Thoracic aorta (tissue), 2 donors: ENCODE data around the gene CUTA. TPM values are rescaled to one million over a fixed set of nuclear protein-coding genes. Genes with fewer than 3 reads are reported as not detected.

Experiments used
- ATAC-seq: fragments of 150-250 bp; one replicate; pipeline ENCODE4 v1.8.0; 2017; ENCODE audit warnings: low read depth; ENCODE audit not compliant: insufficient number of reproducible peaks, low FRiP score
- DNase-seq: peaks from one replicate; pipeline ENCODE4 v3.0.0-alpha.2; 2020; ENCODE audit warnings: low spot score
- H3K27ac ChIP-seq, 2 donors: fragments of 200-600 bp; sonication (generic); 1 replicate in 1 of 2; 2 replicates in 1 of 2; pipeline ENCODE4 v1.5.1; 2016; ENCODE audit warnings: mild to moderate bottlenecking in 2 of 2, moderate library complexity in 2 of 2
- H3K27me3 ChIP-seq: fragments of 200-600 bp; sonication (generic); replicated peaks from 2 replicates; pipeline ENCODE4 v1.6.0; 2016; ENCODE audit warnings: mild to moderate bottlenecking; ENCODE audit not compliant: insufficient read depth
- H3K36me3 ChIP-seq: fragments of 200-600 bp; sonication (generic); one replicate; pipeline ENCODE4 v1.5.1; 2016
- H3K4me1 ChIP-seq, 2 donors: fragments of 200-600 bp; sonication (generic); 1 replicate in 1 of 2; 2 replicates in 1 of 2; pipeline versions ENCODE4 v1.5.1 to v1.6.0; 2016; ENCODE audit warnings: low read depth in 2 of 2, mild to moderate bottlenecking in 1 of 2; ENCODE audit not compliant: control insufficient read depth in 1 of 2
- H3K4me3 ChIP-seq: fragments of 200-600 bp; sonication (generic); 2 replicates; pipeline ENCODE4 v1.5.1; 2016; ENCODE audit warnings: mild to moderate bottlenecking
- H3K9me3 ChIP-seq: fragments of 200-600 bp; sonication (generic); 2 replicates; pipeline ENCODE4 v1.5.1; 2016
- total RNA-seq, 2 donors: library from RNA; depleted of rRNA; stranded (reverse); fragments of >200 nt; gene quantifications; one replicate each; pipeline versions ENCODE4 v1.1.0 to v1.2.3, GENCODE V29; 2016
- TF ChIP-seq, protein P1 (sequence below): fragments of 200-600 bp; sonication (generic); IDR thresholded peaks from one replicate; pipeline ENCODE4 v1.5.1; 2019; ENCODE audit warnings: antibody characterized with exemption

CUTA gene
- total RNA-seq, 2 donors from 2014 or later = 60.3 to 207 TPM

DNA sequence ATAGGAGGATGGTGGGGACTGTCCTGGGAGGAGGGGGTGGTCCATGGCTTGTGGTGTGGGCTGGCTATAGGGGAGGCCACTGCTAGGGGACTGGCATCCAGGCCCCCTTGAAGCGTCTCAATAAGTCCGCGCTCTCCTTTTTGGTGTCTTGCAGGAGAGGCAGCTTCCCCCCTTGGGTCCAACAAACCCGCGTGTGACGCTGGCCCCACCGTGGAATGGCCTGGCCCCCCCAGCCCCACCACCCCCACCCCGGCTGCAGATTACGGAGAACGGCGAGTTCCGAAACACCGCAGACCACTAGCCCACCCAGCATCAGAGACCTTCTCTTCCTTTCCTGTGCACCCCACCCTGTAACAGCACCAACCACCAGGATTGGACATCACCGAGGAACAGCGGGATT lies 33.7 kb upstream of the CUTA start:
- Histone ChIP-seq H3K36me3 (peaks cover 16% of the 10 kb centered on the region), H3K27me3 (no peaks in the 10 kb centered on the region), H3K9me3 (no peaks in the 10 kb centered on the region), H3K4me3 (no peak overlapping the region), H3K4me1 (peaks cover 10 to 21% of the 10 kb centered on the region in 2 donors), H3K27ac (no peak overlapping the region)
- ATAC-seq (no peak), DNase-seq (no peak)
- TF ChIP-seq, protein P1, sequence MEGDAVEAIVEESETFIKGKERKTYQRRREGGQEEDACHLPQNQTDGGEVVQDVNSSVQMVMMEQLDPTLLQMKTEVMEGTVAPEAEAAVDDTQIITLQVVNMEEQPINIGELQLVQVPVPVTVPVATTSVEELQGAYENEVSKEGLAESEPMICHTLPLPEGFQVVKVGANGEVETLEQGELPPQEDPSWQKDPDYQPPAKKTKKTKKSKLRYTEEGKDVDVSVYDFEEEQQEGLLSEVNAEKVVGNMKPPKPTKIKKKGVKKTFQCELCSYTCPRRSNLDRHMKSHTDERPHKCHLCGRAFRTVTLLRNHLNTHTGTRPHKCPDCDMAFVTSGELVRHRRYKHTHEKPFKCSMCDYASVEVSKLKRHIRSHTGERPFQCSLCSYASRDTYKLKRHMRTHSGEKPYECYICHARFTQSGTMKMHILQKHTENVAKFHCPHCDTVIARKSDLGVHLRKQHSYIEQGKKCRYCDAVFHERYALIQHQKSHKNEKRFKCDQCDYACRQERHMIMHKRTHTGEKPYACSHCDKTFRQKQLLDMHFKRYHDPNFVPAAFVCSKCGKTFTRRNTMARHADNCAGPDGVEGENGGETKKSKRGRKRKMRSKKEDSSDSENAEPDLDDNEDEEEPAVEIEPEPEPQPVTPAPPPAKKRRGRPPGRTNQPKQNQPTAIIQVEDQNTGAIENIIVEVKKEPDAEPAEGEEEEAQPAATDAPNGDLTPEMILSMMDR = no peak

DNA sequence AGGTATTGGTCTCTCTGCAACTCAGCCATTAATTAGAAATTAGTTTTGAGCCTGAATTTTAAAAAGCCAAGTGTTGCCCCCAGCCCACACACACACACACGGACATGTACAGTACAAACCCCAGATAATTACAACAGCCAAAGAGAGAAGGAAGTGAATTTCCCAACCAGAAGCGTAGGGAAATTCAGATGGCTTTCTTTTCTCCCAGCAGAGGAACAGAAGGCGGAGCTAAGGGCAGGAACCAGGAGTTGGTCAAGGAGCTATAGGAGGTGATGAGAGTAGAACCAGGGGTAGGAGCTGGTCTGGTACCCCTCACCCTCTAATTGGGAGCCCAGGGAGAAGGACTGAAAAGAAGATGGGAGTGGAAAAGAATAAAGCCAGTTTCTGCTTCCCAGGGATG lies 32.5 kb upstream of the CUTA start:
- Histone ChIP-seq H3K4me1 (peaks cover 10 to 20% of the 10 kb centered on the region in 2 donors), H3K36me3 (peaks cover 7% of the 10 kb centered on the region), H3K9me3 (no peaks in the 10 kb centered on the region), H3K4me3 (no peak overlapping the region), H3K27ac (no peak overlapping the region), H3K27me3 (no peaks in the 10 kb centered on the region)
- ATAC-seq (no peak), DNase-seq (no peak)
- TF ChIP-seq, protein P1 = no peak

DNA sequence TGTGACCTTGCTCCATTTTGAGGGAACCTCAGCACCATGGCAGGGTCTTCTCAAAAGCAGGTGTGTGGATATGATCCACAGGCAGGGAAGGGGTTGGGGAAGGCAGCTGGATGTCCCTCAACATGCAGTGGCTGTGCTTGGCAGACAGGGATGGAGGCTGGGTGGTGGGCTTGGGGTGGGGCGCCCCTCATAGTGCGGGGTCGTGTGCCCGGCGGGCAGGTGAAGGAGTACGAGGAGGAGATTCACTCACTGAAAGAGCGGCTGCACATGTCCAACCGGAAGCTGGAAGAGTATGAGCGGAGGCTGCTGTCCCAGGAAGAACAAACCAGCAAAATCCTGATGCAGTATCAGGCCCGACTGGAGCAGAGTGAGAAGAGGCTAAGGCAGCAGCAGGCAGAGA lies 28.4 kb upstream of the CUTA start:
- H3K4me1 ChIP-seq = no peaks in the 10 kb centered on the region
- TF ChIP-seq, protein P1 = no peak
- peaks cover 23% of the 10 kb centered on the region for H3K36me3 ChIP-seq
- H3K27me3 ChIP-seq = no peaks in the 10 kb centered on the region
- no peaks in the 10 kb centered on the region for H3K9me3 ChIP-seq
- H3K27ac ChIP-seq = no peak overlapping the region
- DNase-seq (no peak), ATAC-seq (no peak)
- no peak overlapping the region for H3K4me3 ChIP-seq

- H3K27ac ChIP-seq = no peak overlapping the region
- TF ChIP-seq, protein P1 = no peak
- no peaks in the 10 kb centered on the region for H3K9me3 ChIP-seq
- H3K36me3 ChIP-seq = peaks cover 25% of the 10 kb centered on the region
- ATAC-seq = no peak
- DNase-seq = no peak
- H3K4me3 ChIP-seq = no peak overlapping the region
- H3K27me3 ChIP-seq = no peaks in the 10 kb centered on the region
- H3K4me1 ChIP-seq = no peaks in the 10 kb centered on the region
These were observed 27.3 kb upstream of the CUTA start for GRCh38 chr6:33445119-33445603.

DNA sequence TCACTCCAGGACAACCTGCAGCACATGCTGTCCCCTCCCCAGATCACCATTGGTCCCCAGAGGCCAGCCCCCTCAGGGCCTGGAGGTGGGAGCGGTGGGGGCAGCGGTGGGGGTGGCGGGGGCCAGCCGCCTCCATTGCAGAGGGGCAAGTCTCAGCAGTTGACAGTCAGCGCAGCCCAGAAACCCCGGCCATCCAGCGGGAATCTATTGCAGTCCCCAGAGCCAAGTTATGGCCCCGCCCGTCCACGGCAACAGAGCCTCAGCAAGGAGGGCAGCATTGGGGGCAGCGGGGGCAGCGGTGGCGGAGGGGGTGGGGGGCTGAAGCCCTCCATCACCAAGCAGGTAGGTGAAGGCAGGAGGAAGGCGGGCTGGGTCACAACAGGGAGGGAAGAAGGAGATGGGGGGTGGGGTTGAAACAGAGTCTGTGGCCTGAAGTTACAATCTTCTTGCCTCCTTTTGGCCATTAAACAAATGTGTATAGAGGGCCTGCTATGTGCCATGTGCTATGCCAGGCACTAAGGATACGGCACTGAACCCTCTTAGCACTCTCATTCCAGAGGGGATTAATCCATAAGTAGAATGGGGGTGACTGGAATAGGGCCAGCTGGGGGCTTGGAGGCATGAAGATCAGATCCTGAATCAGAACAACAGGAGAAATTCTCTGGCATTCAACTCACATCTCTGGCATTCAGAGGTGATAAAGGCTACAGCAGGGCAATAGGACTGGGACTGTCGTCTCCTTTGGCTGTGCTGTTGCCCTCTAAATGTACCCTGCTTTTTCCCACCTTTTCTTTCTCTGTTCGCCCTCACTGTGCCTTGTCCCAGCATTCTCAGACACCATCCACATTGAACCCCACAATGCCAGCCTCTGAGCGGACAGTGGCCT lies 26.0 kb upstream of the CUTA start:
- TF ChIP-seq, protein P1 = no peak
- H3K36me3 ChIP-seq = peaks cover 28% of the 10 kb centered on the region
- H3K27ac ChIP-seq = no peak overlapping the region
- no peaks in the 10 kb centered on the region for H3K9me3 ChIP-seq
- H3K4me3 ChIP-seq = no peak overlapping the region
- no peak for DNase-seq
- no peaks in the 10 kb centered on the region for H3K27me3 ChIP-seq
- no peaks in the 10 kb centered on the region for H3K4me1 ChIP-seq
- no peak for ATAC-seq
